ENCODE results near the gene TSNAX. TPM values are rescaled to one million over a fixed set of nuclear protein-coding genes. Genes with fewer than 3 reads are reported as not detected.

TSNAX gene
- total and polyA plus RNA-seq, 5 donors from 2014 or later, result 34.8 to 117 (median 95.7) TPM

- Mint-ChIP-seq H3K4me1 (peaks cover 0 to 7% (median 0%) of the 10 kb centered on the region in 4 donors), H3K36me3 (no peaks in the 10 kb centered on the region), H3K9me3 (peaks cover 0 to 1% (median 0%) of the 10 kb centered on the region in 7 donors), H3K4me3 (no peak overlapping the region), H3K27me3 (peaks cover 8% of the 10 kb centered on the region), H3K27ac (peak overlapping the region in 1 of 3 donors; percentile 57)
- DNase-seq, result no peak
- Histone ChIP-seq H3K4me3 (ENCODE audit: low read depth, low read length) (no peak overlapping the region), H3K4me1 (ENCODE audit: control insufficient read depth, insufficient read depth, low read length, poor library complexity, severe bottlenecking) (no peaks in the 10 kb centered on the region), H3K36me3 (ENCODE audit: control insufficient read depth, insufficient read depth, low read length) (no peaks in the 10 kb centered on the region), H3K27me3 (ENCODE audit: control insufficient read depth, insufficient read depth, low read length) (no peaks in the 10 kb centered on the region), H3K9me3 (ENCODE audit: control insufficient read depth in 2 of 2, low read length in 2 of 2) (no peaks in the 10 kb centered on the region), H3K27ac (ENCODE audit: insufficient read depth, low read length, poor library complexity, severe bottlenecking) (no peak overlapping the region)
- no peak for ATAC-seq (ENCODE audit: low read depth in 2 of 2)
These were observed 67.9 kb downstream of the TSNAX start for GRCh38 chr1:231596337-231596791.

- H3K4me1 ChIP-seq (ENCODE audit: control insufficient read depth, insufficient read depth, low read length, poor library complexity, severe bottlenecking), result no peaks in the 10 kb centered on the region
- no peak overlapping the region for H3K27ac ChIP-seq (ENCODE audit: insufficient read depth, low read length, poor library complexity, severe bottlenecking)
- Mint-ChIP-seq H3K4me1 (peaks cover 0 to 7% (median 2%) of the 10 kb centered on the region in 4 donors), H3K27me3 (peaks cover 8% of the 10 kb centered on the region), H3K4me3 (no peak overlapping the region), H3K36me3 (no peaks in the 10 kb centered on the region), H3K27ac (no peak overlapping the region), H3K9me3 (peaks cover 0 to 1% (median 0%) of the 10 kb centered on the region in 7 donors)
- no peak overlapping the region for H3K4me3 ChIP-seq (ENCODE audit: low read depth, low read length)
- no peaks in the 10 kb centered on the region for H3K36me3 ChIP-seq (ENCODE audit: control insufficient read depth, insufficient read depth, low read length)
- no peaks in the 10 kb centered on the region for H3K27me3 ChIP-seq (ENCODE audit: control insufficient read depth, insufficient read depth, low read length)
- ATAC-seq (ENCODE audit: low read depth in 2 of 2) (no peak), DNase-seq (no peak)
- no peaks in the 10 kb centered on the region for H3K9me3 ChIP-seq (ENCODE audit: control insufficient read depth in 2 of 2, low read length in 2 of 2)
These were observed 69.5 kb downstream of the TSNAX start for GRCh38 chr1:231597971-231598370.

- Mint-ChIP-seq H3K4me3 (no peak overlapping the region), H3K36me3 (no peaks in the 10 kb centered on the region), H3K9me3 (no peaks in the 10 kb centered on the region), H3K27me3 (peaks cover 8% of the 10 kb centered on the region), H3K4me1 (peaks cover 7 to 15% (median 11%) of the 10 kb centered on the region in 4 donors), H3K27ac (no peak overlapping the region)
- no peaks in the 10 kb centered on the region for H3K36me3 ChIP-seq (ENCODE audit: control insufficient read depth, insufficient read depth, low read length)
- no peaks in the 10 kb centered on the region for H3K9me3 ChIP-seq (ENCODE audit: control insufficient read depth in 2 of 2, low read length in 2 of 2)
- DNase-seq (no peak), ATAC-seq (ENCODE audit: low read depth in 2 of 2) (no peak)
- H3K27me3 ChIP-seq (ENCODE audit: control insufficient read depth, insufficient read depth, low read length), result no peaks in the 10 kb centered on the region
- H3K4me3 ChIP-seq (ENCODE audit: low read depth, low read length), result no peak overlapping the region
- H3K27ac ChIP-seq (ENCODE audit: insufficient read depth, low read length, poor library complexity, severe bottlenecking), result no peak overlapping the region
- peaks cover 8% of the 10 kb centered on the region for H3K4me1 ChIP-seq (ENCODE audit: control insufficient read depth, insufficient read depth, low read length, poor library complexity, severe bottlenecking)
These were observed 72.0 kb downstream of the TSNAX start for GRCh38 chr1:231600458-231600976.

GRCh38 chr1:231601824-231602672 is 73.6 kb downstream of the TSNAX start:
- no peaks in the 10 kb centered on the region for H3K36me3 ChIP-seq (ENCODE audit: control insufficient read depth, insufficient read depth, low read length)
- no peak for ATAC-seq (ENCODE audit: low read depth in 2 of 2)
- peaks cover 8% of the 10 kb centered on the region for H3K4me1 ChIP-seq (ENCODE audit: control insufficient read depth, insufficient read depth, low read length, poor library complexity, severe bottlenecking)
- H3K27me3 Mint-ChIP-seq, result peaks cover 8% of the 10 kb centered on the region
- no peaks in the 10 kb centered on the region for H3K36me3 Mint-ChIP-seq
- H3K9me3 Mint-ChIP-seq, result no peaks in the 10 kb centered on the region
- H3K9me3 ChIP-seq (ENCODE audit: control insufficient read depth in 2 of 2, low read length in 2 of 2), result no peaks in the 10 kb centered on the region
- no peak overlapping the region for H3K27ac Mint-ChIP-seq
- H3K27me3 ChIP-seq (ENCODE audit: control insufficient read depth, insufficient read depth, low read length), result no peaks in the 10 kb centered on the region
- no peak overlapping the region for H3K27ac ChIP-seq (ENCODE audit: insufficient read depth, low read length, poor library complexity, severe bottlenecking)
- H3K4me3 Mint-ChIP-seq, result peak overlapping the region in 2 of 4 donors; percentile 52 to 53
- no peak for DNase-seq
- peaks cover 7 to 13% (median 9%) of the 10 kb centered on the region in 4 donors for H3K4me1 Mint-ChIP-seq
- H3K4me3 ChIP-seq (ENCODE audit: low read depth, low read length), result no peak overlapping the region

- H3K27ac ChIP-seq (ENCODE audit: insufficient read depth, low read length, poor library complexity, severe bottlenecking), result no peak overlapping the region
- H3K4me3 ChIP-seq (ENCODE audit: low read depth, low read length), result no peak overlapping the region
- DNase-seq (no peak), ATAC-seq (ENCODE audit: low read depth in 2 of 2) (no peak)
- H3K27me3 ChIP-seq (ENCODE audit: control insufficient read depth, insufficient read depth, low read length), result no peaks in the 10 kb centered on the region
- H3K4me1 ChIP-seq (ENCODE audit: control insufficient read depth, insufficient read depth, low read length, poor library complexity, severe bottlenecking), result peaks cover 8% of the 10 kb centered on the region
- H3K27me3 Mint-ChIP-seq, result peaks cover 8% of the 10 kb centered on the region
- H3K27ac Mint-ChIP-seq, result no peak overlapping the region
- H3K9me3 Mint-ChIP-seq, result no peaks in the 10 kb centered on the region
- H3K4me1 Mint-ChIP-seq, result peaks cover 8 to 13% (median 9%) of the 10 kb centered on the region in 4 donors
- H3K36me3 Mint-ChIP-seq, result no peaks in the 10 kb centered on the region
- H3K9me3 ChIP-seq (ENCODE audit: control insufficient read depth in 2 of 2, low read length in 2 of 2), result no peaks in the 10 kb centered on the region
- no peaks in the 10 kb centered on the region for H3K36me3 ChIP-seq (ENCODE audit: control insufficient read depth, insufficient read depth, low read length)
- H3K4me3 Mint-ChIP-seq, result peak overlapping the region in 2 of 4 donors; percentile 52 to 69
These were observed 74.2 kb downstream of the TSNAX start for GRCh38 chr1:231602673-231602984.

GRCh38 chr1:231603598-231604275 is 75.3 kb downstream of the TSNAX start:
- Histone ChIP-seq H3K9me3 (ENCODE audit: control insufficient read depth in 2 of 2, low read length in 2 of 2) (no peaks in the 10 kb centered on the region), H3K27ac (ENCODE audit: insufficient read depth, low read length, poor library complexity, severe bottlenecking) (peak overlapping the region; percentile 55), H3K4me1 (ENCODE audit: control insufficient read depth, insufficient read depth, low read length, poor library complexity, severe bottlenecking) (peaks cover 8% of the 10 kb centered on the region), H3K27me3 (ENCODE audit: control insufficient read depth, insufficient read depth, low read length) (no peaks in the 10 kb centered on the region), H3K4me3 (ENCODE audit: low read depth, low read length) (peak overlapping the region; percentile 94), H3K36me3 (ENCODE audit: control insufficient read depth, insufficient read depth, low read length) (no peaks in the 10 kb centered on the region)
- peak overlapping the region; percentile 73 to 98 (median 92) for H3K4me3 Mint-ChIP-seq
- ATAC-seq (ENCODE audit: low read depth in 2 of 2), result peak; percentile 81 to 85
- H3K27ac Mint-ChIP-seq, result peak overlapping the region; percentile 86 to 95 (median 90)
- H3K9me3 Mint-ChIP-seq, result no peaks in the 10 kb centered on the region
- no peaks in the 10 kb centered on the region for H3K36me3 Mint-ChIP-seq
- peaks cover 8 to 13% (median 9%) of the 10 kb centered on the region in 4 donors for H3K4me1 Mint-ChIP-seq
- peak; percentile 13 to 82 (median 72) for DNase-seq
- peaks cover 8% of the 10 kb centered on the region for H3K27me3 Mint-ChIP-seq

- H3K27me3 ChIP-seq (ENCODE audit: control insufficient read depth, insufficient read depth, low read length), result no peaks in the 10 kb centered on the region
- H3K36me3 Mint-ChIP-seq, result no peaks in the 10 kb centered on the region
- ATAC-seq (ENCODE audit: low read depth in 2 of 2) (no peak), DNase-seq (no peak)
- peaks cover 8% of the 10 kb centered on the region for H3K4me1 ChIP-seq (ENCODE audit: control insufficient read depth, insufficient read depth, low read length, poor library complexity, severe bottlenecking)
- peaks cover 8 to 13% (median 9%) of the 10 kb centered on the region in 4 donors for H3K4me1 Mint-ChIP-seq
- no peaks in the 10 kb centered on the region for H3K9me3 Mint-ChIP-seq
- no peaks in the 10 kb centered on the region for H3K36me3 ChIP-seq (ENCODE audit: control insufficient read depth, insufficient read depth, low read length)
- H3K27ac ChIP-seq (ENCODE audit: insufficient read depth, low read length, poor library complexity, severe bottlenecking), result peak overlapping the region; percentile 55
- peak overlapping the region; percentile 94 for H3K4me3 ChIP-seq (ENCODE audit: low read depth, low read length)
- H3K27me3 Mint-ChIP-seq, result peaks cover 8% of the 10 kb centered on the region
- H3K9me3 ChIP-seq (ENCODE audit: control insufficient read depth in 2 of 2, low read length in 2 of 2), result no peaks in the 10 kb centered on the region
- peak overlapping the region in 3 of 4 donors; percentile 73 to 98 (median 89) for H3K4me3 Mint-ChIP-seq
- peak overlapping the region; percentile 86 to 95 (median 90) for H3K27ac Mint-ChIP-seq
These were observed 75.8 kb downstream of the TSNAX start for GRCh38 chr1:231604276-231604621.
